GM11168 (cell line): ENCODE data around the gene CRIP2.

Experiments used
- in situ Hi-C: fragments of 300-500 bp; cut with MboI; formaldehyde crosslinking; loops from one replicate; pipeline ENCODE4 v1.12.0; 2022; ENCODE audit warnings: low sequenced_read_pairs; ENCODE audit not compliant: unreplicated experiment

The CRIP2 gene

GRCh38 chr14:105474483-105475268, at the start of gene CRIP2:
TSS of gene CRIP2 (plus strand) at chr14:105474821. CDS start at chr14:105474863, 42 bp downstream.
- in situ Hi-C loops, result loop anchor here (10.0 kb wide), 1 partner anchor 100 kb away; no protein-coding TSS in a partner anchor

- in situ Hi-C loops, result no loop called here
Observed at GRCh38 chr14:105424861-105425260, 49.8 kb upstream of the CRIP2 start.

DNA sequence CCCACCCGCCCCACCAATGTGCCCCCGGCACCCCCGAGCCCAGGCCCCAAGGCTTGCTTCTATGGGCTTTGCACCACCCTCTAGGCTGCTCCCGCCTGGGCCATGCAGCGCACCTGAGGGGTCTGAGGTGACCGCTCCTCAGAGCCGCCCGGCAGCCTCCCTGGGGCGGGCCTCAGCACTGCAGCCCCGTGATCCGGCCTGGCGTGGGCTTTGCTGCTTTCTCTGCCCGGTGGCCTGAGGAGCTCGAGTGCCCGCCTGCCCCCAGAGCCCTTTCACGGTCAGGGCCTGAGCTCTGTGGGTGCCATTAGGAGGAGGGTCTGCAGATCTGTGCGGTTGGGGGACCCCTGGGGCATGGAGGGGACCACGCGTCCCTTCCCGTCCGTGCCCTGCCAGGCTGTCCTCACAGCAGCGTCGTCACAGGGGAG, 48.8 kb upstream of the CRIP2 start:
- in situ Hi-C loops, result no loop called here

GRCh38 chr14:105426416-105427130, 48.0 kb upstream of the CRIP2 start:
- in situ Hi-C loops, result no loop called here

DNA sequence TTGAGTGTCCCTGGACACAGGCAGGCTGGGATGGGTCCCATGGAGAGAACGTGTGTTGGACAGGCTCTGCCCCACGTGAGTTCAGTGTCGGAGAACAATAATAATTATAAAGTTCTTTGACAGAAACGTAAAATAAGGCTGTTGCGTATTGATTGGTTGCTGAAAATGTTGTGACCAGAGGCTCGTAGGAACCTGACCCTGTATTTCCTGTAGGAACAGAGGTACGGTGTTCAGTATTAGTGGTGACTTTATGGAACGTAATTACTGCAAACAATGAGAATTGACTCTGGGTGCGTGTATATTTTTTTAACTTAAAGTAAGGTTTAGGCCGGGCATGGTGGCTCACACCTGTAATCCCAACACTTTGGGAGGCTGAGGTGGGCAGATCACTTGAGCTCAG, 47.2 kb upstream of the CRIP2 start:
- in situ Hi-C loops, result no loop called here

DNA sequence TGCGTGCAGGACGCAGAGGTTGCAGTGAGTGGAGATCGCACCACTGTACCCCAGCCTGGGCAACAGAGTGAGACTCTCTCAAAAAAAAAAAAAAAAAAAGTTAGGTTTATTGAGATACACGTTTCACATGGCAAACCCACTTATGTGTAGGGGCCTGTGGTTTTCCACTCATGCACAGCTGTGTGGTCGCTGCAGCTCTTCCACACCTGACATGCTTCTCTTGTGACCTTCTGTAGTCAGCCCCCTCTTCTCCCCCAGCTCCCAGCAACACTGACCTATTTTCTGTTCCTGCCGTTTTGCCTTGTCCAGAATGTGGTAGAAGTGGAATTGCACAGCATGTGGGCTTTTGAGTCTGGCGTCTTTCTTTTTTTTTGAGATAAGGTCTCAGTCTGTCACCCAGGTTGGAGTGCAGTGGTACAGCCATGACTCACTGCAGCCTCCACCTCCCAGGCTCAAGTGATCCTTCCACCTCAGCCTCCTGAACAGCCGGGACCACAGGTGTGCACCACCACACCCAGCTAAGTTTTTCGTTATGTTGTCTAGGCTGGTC, 46.6 kb upstream of the CRIP2 start:
- in situ Hi-C loops, result no loop called here

DNA sequence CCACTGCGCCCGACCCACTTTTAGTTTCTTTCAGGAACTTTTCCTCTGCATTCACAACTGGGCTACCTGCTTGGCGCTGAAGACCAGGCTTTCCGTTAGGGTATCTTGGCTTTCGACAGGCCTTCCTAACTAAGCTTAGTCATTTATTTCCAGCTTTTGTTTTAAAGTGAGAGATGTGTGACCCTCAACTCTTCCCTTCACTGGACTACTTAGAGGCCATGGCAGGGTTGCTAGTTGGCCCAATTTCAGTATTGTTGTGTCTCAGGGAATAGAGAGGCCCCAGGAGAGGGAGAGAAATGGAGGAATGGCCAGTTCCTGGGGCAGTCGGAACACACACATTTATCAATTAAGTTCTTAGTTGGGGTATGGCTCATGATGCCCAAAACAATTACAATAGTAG, 44.6 kb upstream of the CRIP2 start:
- in situ Hi-C loops, result no loop called here

DNA sequence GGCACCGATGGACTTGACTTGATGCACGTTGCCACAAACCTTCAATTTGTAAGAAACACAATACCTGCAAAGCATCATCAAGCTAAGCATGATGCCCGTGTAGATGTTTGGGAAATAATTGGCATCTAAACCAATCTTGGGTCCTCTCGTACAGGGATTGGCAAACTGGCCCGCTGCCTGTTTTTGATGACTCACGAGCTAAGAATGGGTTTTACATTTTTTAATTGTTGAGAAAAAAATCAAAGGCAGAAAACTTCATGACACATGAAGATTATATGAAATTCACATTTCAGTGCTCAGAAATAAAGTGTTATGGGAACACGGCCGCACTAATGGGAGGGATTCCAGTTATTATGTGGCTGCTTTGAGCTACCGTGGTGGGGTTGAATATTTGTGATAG, 44.1 kb upstream of the CRIP2 start:
- in situ Hi-C loops, result no loop called here

- in situ Hi-C loops, result no loop called here
Observed at GRCh38 chr14:105431256-105431655, 43.4 kb upstream of the CRIP2 start.

- in situ Hi-C loops, result no loop called here
Observed at GRCh38 chr14:105432657-105433056, 42.0 kb upstream of the CRIP2 start.

GRCh38 chr14:105433161-105433605, 41.4 kb upstream of the CRIP2 start:
- in situ Hi-C loops, result no loop called here

DNA sequence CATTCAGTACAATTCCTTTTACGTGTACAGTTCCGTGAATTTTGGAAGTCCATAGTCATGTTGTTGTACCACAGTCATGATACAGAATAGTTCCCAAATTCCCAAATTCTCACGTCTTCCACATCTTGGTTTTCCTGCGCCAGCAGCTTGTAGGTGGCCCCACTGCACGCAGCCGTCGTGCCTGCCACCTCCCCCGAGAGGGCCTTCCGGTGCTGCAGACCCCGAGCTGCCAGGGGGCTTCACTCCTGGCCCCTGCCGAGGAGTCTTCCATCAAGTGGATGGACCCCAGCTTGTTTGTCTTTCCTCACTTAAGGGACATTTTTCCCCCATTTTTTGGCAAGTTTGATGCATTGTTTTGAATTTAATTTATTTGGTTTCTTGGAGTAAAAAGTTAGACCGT, 38.2 kb upstream of the CRIP2 start:
- in situ Hi-C loops, result no loop called here

DNA sequence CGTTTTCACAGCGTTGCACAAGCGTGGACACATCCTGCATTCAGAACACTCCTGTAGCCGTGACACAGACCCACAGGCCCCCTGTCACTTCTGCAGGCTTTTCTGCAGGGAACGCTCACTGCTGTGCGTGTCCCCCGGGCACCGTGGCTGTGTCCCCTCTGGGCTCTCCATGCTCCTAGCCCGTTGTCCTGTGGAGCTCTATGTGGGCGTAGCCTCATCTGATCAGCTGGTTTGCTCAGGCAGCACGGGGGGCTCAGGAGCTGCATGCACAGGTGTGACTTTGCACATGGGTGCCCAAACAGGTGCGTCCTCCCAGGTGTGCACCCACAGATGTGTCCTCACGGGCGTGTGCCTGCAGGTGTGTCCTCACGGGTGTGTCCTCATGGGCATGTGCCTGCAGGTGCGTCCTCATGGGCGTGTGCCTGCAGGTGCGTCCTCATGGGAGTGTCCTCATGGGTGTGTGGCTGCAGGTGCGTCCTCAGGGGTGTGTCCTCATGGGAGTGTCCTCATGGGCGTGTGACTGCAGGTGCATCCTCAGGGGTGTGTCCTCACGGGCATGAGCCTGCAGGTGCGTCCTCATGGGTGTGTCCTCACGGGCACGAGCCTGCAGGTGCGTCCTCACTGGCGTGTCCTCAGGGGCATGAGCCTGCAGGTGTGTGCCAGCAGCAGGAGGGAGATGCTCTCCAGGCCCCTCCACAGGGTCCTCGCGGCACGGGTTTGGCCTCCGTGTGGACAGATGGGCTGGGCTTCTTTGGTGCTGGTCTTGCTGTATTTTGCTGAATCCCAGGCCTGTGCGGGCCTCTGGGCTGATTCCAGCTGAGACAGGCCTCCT, 37.5 kb upstream of the CRIP2 start:
- in situ Hi-C loops, result no loop called here

GRCh38 chr14:105437723-105438500, 36.7 kb upstream of the CRIP2 start:
- in situ Hi-C loops, result no loop called here

DNA sequence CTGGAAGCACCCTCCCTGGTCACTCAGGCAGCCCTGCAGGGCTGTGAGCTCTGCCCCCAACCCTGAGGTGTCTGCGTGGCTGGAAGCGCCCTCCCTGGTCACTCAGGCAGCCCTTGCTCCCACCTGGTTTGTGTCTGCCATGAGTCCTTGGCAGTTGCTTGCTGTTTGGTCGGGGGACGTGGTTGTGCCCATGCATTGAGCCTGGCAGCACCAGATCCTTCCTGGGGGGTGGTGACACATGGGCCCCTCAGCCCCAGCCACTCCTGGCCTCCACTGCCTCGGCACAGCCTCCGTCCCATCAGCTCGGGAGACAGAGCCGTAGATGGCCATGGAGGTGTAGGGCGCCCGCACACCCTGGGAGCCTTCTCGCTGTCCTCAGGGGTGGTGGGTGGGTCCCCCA, 35.4 kb upstream of the CRIP2 start:
- in situ Hi-C loops, result no loop called here

DNA sequence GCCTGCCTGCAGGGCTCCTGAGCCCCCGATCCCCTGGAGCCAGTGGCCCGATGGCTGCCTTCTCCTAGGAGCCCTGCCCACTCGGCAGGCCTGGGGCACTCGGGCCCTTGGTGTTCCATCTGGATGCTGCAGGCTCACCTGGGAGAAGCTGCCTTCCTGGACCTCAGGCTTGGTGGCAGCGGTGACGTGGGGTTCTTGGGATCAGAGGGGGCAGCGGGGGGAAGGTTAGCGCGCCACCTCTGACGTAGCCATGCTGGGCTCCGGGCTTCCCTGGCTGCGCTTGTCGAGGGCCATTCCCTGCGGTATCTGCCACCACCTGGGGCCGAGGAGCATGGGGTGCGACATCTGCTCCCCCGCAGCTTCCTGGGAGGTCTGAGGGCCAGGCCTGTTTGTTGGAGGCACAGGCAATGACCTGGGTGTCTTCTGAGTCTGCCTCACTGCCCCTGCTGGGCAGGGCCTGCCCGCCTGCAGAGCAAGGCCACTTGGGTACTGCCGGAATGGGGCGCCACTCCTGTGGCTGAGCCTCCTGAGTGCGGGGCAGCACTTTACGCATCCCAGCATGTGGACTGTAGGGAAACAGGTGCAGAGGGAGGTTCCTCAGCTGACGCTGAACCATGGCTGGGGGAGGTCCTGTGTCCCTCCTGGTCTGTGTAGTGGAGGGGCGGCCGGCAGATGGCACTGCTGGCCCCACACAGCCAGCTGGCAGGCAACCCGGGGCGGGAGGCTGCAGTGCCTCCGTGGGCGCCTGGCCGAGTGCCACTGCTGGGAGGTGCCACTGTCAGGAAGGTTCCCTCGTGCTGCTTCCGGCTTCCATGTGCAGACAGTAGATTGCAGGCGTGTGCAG, 34.7 kb upstream of the CRIP2 start:
- in situ Hi-C loops, result no loop called here

- in situ Hi-C loops, result no loop called here
Observed at GRCh38 chr14:105440554-105440900, 34.1 kb upstream of the CRIP2 start.

DNA sequence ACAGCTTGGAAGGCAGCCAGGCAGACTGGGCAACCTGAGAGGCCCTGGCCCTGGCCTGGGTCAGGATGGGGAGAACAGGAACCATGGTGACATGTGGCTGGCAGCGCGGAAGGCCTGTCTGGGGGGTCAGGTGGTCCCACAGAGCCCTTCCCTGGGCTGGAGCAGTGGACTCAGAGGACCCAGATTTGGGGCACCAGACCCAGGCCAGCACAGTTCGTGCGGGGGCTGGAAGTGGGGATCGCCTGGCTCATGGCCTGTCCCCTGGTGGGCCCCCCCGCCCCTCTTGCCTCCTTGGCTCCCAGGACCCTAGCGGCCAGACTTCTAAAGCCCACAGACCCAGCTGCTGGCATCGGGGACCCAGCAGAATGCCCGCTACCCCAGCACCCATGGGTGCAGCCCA, 33.6 kb upstream of the CRIP2 start:
- in situ Hi-C loops, result no loop called here

DNA sequence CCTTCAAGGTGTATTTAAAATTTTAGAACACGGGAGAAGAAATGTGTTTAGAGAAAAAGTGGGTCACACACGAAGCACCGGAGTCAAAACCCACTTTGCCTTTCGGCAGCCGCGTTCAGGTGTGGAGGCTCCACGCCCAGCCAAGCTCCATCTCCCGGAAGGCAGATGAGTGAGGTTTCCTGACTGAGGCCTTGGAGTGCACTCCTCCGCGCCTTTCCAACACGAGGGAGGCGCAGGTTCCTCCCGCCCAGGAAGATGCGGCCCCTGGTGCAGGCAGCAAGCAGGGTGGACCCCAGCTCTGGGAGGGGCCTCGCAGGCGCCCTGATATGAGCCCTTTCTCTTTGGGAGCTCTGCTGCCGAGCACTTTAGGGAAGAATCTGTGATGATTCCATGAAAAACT, 32.5 kb upstream of the CRIP2 start:
- in situ Hi-C loops, result no loop called here
